Glutamatergic neuron (in vitro differentiated cells): ENCODE data around the gene CHST15. TPM values are rescaled to one million over a fixed set of nuclear protein-coding genes. Genes with fewer than 3 reads are reported as not detected.
"Not testable (repeated sequence)": the region's sequence is repeated elsewhere in the genome, so short reads cannot be mapped to it uniquely, and the experiment has no call there.

Experiments
- DNase-seq: peaks from one replicate; pipeline ENCODE4 v3.0.0; 2022
- H3K27ac Mint-ChIP-seq: one replicate; pipeline ENCODE4 v1.8.0; 2020; ENCODE audit warnings: mild to moderate bottlenecking, mixed read lengths, inconsistent platforms; ENCODE audit not compliant: unreplicated experiment
- H3K27me3 Mint-ChIP-seq: one replicate; pipeline ENCODE4 v1.8.0; 2020; ENCODE audit warnings: mild to moderate bottlenecking, moderate library complexity, mixed read lengths, inconsistent platforms; ENCODE audit not compliant: unreplicated experiment
- H3K36me3 Mint-ChIP-seq: one replicate; pipeline ENCODE4 v1.8.0; 2020; ENCODE audit warnings: mild to moderate bottlenecking, mixed read lengths, inconsistent platforms; ENCODE audit not compliant: unreplicated experiment
- H3K4me1 Mint-ChIP-seq: one replicate; pipeline ENCODE4 v1.8.0; 2020; ENCODE audit warnings: mild to moderate bottlenecking, low read depth, mixed read lengths, inconsistent platforms; ENCODE audit not compliant: unreplicated experiment
- H3K4me3 Mint-ChIP-seq: one replicate; pipeline ENCODE4 v1.8.0; 2020; ENCODE audit warnings: mild to moderate bottlenecking, mixed read lengths, inconsistent platforms; ENCODE audit not compliant: unreplicated experiment
- H3K9me3 Mint-ChIP-seq: one replicate; pipeline ENCODE4 v1.8.0; 2020; ENCODE audit warnings: mild to moderate bottlenecking, moderate library complexity, mixed read lengths, inconsistent platforms; ENCODE audit not compliant: unreplicated experiment
- total RNA-seq: library from RNA; stranded (reverse); fragmentation: NEBNext Ultra II Directional; extraction: Animal tissue kit (Norgen Biotek cat#: 25700); gene quantifications from one replicate; pipeline ENCODE4 v1.2.1, GENCODE V29; 2021; ENCODE audit not compliant: unreplicated experiment
- TF ChIP-seq, protein P1 (sequence below): fragments of 200-600 bp; sonication (generic); IDR thresholded peaks from one replicate; pipeline ENCODE4 v1.5.0; 2021; ENCODE audit not compliant: partially characterized antibody, unreplicated experiment

The CHST15 gene
- total RNA-seq, 1 donor from 2014 or later: 2.4 TPM

DNA sequence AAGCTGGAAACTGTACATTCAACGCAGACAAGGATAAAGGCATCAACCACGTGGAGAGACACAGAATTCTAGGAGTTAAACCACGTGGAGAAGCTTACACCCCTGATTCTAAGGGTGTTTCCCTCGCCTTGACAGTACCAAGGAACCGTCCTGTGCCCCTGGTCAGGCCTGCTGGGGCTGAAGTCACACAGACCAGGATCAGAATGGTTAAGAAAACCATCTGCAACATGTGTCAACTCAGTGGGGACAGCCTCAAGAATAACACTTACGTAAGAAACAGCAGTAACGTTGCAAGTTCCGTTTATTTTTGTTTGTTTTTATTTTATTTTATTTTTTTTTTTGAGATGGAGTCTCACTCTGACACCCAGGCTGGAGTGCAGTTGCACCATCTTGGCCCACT, 55.6 kb downstream of the CHST15 start:
- H3K4me3 Mint-ChIP-seq: no peak overlapping the region
- H3K27ac Mint-ChIP-seq: no peak overlapping the region
- TF ChIP-seq, protein P1, sequence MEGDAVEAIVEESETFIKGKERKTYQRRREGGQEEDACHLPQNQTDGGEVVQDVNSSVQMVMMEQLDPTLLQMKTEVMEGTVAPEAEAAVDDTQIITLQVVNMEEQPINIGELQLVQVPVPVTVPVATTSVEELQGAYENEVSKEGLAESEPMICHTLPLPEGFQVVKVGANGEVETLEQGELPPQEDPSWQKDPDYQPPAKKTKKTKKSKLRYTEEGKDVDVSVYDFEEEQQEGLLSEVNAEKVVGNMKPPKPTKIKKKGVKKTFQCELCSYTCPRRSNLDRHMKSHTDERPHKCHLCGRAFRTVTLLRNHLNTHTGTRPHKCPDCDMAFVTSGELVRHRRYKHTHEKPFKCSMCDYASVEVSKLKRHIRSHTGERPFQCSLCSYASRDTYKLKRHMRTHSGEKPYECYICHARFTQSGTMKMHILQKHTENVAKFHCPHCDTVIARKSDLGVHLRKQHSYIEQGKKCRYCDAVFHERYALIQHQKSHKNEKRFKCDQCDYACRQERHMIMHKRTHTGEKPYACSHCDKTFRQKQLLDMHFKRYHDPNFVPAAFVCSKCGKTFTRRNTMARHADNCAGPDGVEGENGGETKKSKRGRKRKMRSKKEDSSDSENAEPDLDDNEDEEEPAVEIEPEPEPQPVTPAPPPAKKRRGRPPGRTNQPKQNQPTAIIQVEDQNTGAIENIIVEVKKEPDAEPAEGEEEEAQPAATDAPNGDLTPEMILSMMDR: no peak
- no peak for DNase-seq
- H3K9me3 Mint-ChIP-seq: no peaks in the 10 kb centered on the region
- no peaks in the 10 kb centered on the region for H3K36me3 Mint-ChIP-seq
- H3K4me1 Mint-ChIP-seq: peaks cover under 1% of the 10 kb centered on the region
- H3K27me3 Mint-ChIP-seq: no peaks in the 10 kb centered on the region

DNA sequence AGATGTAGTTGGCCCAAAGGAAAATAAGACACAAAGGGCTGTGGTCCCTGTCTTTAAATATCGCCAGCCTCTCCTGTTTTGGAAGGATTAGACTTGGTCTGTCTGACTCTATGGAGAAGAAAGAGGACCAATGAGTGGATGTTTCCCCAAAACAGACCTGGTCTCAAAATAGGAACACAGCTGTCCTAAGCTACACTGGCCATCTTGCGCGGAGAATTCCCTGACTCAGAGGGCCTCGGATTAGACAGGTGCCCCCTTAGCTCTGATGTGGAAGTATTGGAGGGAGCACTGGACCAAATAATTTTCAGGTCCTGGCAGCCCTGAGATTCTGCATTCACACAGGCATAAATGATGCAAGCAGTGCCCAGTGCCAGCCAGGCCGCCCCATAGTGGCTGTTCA, 56.1 kb downstream of the CHST15 start:
- H3K27ac Mint-ChIP-seq: no peak overlapping the region
- H3K9me3 Mint-ChIP-seq: no peaks in the 10 kb centered on the region
- no peaks in the 10 kb centered on the region for H3K4me1 Mint-ChIP-seq
- H3K36me3 Mint-ChIP-seq: no peaks in the 10 kb centered on the region
- no peaks in the 10 kb centered on the region for H3K27me3 Mint-ChIP-seq
- no peak for DNase-seq
- H3K4me3 Mint-ChIP-seq: no peak overlapping the region
- TF ChIP-seq, protein P1: no peak

DNA sequence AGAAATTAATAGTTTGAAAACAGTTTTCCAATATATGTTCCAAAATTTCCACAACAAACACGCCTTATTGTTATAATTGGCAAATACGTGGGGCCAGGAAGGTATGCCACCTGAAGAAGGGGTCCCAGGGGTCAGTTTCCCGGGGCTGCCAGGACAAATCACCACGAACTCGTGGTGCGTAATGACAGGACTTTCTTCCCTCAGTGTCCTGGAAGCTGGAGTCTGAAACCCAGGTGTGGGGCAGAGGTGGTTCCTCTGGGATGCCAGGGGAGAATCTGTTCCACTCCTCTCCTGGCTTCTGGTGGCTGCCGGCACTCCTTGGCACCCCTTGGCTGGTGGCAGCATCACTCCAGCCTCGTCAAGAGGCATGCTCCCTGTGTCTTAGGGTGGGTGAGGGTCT, 56.7 kb downstream of the CHST15 start:
- Mint-ChIP-seq H3K27me3 (no peaks in the 10 kb centered on the region), H3K36me3 (no peaks in the 10 kb centered on the region), H3K9me3 (no peaks in the 10 kb centered on the region), H3K4me1 (peaks cover 2% of the 10 kb centered on the region), H3K27ac (no peak overlapping the region), H3K4me3 (no peak overlapping the region)
- DNase-seq: no peak
- TF ChIP-seq, protein P1: no peak

DNA sequence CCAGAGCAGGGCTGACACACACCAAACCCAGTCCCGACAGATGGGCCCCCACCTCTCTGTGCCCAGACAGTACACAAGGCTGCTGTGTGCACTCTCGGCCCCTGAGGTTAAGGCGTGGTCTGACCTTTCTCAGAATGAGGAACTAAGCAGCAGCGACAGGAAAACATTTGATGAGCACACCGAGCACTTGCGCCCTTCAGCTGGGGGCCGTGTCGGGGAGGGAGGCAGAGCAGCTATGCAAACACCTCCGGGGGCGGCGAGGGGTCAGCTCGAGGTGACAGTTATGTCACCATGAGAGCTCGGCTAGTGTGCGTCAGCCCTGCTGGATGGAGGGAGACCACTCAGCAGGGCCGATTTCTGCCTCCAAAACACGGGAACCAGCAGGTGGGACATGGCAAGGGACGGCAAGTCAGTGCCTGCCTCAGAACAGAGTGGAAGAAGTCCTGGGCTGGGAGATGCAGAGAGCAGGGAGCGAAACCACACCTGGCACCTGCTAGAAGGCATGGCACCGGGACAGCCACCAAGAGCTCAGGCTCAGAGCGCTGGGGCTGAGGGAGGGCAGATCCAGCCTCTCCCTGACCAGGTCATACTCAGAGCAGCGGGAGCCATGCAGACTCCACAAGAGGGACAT, 57.4 kb downstream of the CHST15 start:
- Mint-ChIP-seq H3K4me1 (peaks cover 3% of the 10 kb centered on the region), H3K9me3 (no peaks in the 10 kb centered on the region), H3K4me3 (no peak overlapping the region), H3K27ac (no peak overlapping the region), H3K36me3 (no peaks in the 10 kb centered on the region), H3K27me3 (no peaks in the 10 kb centered on the region)
- TF ChIP-seq, protein P1: no peak
- DNase-seq: no peak

DNA sequence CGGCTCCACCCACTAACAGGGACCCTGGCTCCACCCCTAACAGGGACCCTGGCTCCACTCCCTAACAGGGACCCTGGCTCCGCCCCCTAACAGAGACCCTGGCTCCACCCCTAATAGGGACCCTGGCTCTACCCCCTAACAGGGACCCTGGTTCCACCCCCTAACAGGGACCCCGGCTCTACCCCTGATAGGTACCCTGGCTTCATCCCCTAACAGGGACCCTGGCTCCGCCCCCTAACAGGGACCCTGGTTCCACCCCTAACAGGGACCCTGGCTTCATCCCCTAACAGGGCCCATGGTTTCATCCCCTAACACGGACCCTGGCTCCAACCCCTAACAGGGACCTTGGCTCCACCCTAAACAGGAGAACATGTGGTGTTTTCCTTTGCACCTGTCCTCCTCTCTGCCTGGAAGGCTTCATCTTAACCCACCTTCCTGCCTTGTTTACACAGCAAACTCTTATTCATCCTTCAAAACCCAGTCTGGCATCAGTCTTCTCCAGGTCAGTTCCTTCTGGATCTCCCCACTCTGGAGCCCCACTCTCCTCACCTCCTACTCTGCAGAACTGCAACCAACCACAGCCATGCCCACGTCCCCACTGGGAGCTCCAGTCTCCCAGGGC, 58.0 kb downstream of the CHST15 start:
- Mint-ChIP-seq H3K36me3 (no peaks in the 10 kb centered on the region), H3K27me3 (no peaks in the 10 kb centered on the region), H3K9me3 (no peaks in the 10 kb centered on the region), H3K4me3 (no peak overlapping the region), H3K4me1 (peaks cover 3% of the 10 kb centered on the region), H3K27ac (no peak overlapping the region)
- DNase-seq: no peak
- TF ChIP-seq, protein P1: no peak

DNA sequence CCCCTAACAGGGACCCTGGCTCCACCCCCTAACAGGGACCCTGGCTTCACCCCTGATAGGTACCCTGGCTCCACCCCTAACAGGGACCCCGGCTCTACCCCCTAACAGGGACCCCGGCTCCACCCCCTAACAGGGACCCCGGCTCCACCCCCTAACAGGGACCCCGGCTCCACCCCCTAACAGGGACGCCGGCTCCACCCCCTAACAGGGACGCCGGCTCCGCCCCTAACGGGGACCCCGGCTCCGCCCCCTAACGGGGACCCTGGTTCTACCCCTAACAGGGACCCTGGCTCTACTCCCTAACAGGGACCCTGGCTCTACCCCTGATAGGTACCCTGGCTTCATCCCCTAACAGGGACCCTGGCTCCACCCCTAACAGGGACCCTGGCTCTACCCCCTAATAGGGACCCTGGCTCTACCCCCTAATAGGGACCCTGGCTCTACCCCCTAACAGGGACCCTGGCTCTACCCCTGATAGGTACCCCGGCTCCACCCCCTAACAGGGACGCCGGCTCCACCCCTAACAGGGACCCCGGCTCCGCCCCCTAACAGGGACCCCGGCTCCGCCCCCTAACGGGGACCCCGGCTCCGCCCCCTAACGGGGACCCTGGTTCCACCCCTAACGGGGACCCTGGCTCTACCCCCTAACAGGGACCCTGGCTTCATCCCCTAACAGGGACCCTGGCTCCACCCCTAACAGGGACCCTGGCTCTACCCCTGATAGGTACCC, 58.7 kb downstream of the CHST15 start:
- H3K4me3 Mint-ChIP-seq, H3K4me1 Mint-ChIP-seq, H3K36me3 Mint-ChIP-seq, DNase-seq, H3K27me3 Mint-ChIP-seq, H3K9me3 Mint-ChIP-seq, H3K27ac Mint-ChIP-seq: not testable (repeated sequence)
